ENCODE measurements around the gene NOS1AP. TPM values are rescaled to one million over a fixed set of nuclear protein-coding genes. Genes with fewer than 3 reads are reported as not detected.

Gene NOS1AP
- total RNA-seq, 1 experiment from 2014 or later = 14.7 TPM

GRCh38 chr1:162028726-162029125 is 40.8 kb upstream of the NOS1AP start:
- Mint-ChIP-seq H3K36me3 (no peaks in the 10 kb centered on the region), H3K9me3 (0 out of 2 replicates have a peak, but pooled peaks cover 3% of the 10 kb centered on the region), H3K27me3 (ENCODE audit: low read depth) (peaks cover 52% of the 10 kb centered on the region), H3K4me3 (no peak overlapping the region), H3K4me1 (peaks cover 4% of the 10 kb centered on the region), H3K27ac (no peak overlapping the region)
- ChIA-PET POLR2A (interaction anchor here (0.6 kb wide), 1 partner anchor 662 kb away, joined by 3 read pairs; no protein-coding TSS in a partner anchor), CTCF (interaction anchor here (0.6 kb wide), 1 partner anchor 8 kb away, joined by 3 read pairs; no protein-coding TSS in a partner anchor)
- ATAC-seq = no peak
- DNase-seq (ENCODE audit: low spot score) = no peak
- no peak for TF ChIP-seq KAT7 (CRISPR knock-in tag; IDR thresholded peaks at IDR 0.05; ENCODE audit: borderline replicate concordance)
- TF ChIP-seq MLX (CRISPR knock-in tag; IDR thresholded peaks at IDR 0.05) = no peak
- TF ChIP-seq ZNF425 (CRISPR knock-in tag; conservative IDR thresholded peaks at IDR 0.05) = no peak
- no peak for TF ChIP-seq E2F4 (CRISPR knock-in tag; IDR thresholded peaks at IDR 0.05; ENCODE audit: borderline replicate concordance, low read depth)
- no peak for TF ChIP-seq SMAD4 (CRISPR knock-in tag; IDR thresholded peaks at IDR 0.05)
- no peak for TF ChIP-seq ATF3 (CRISPR knock-in tag; conservative IDR thresholded peaks at IDR 0.05)
- TF ChIP-seq SP1 (CRISPR knock-in tag; conservative IDR thresholded peaks at IDR 0.05) = no peak
- no peak for TF ChIP-seq ATF2 (CRISPR knock-in tag; IDR thresholded peaks at IDR 0.05; ENCODE audit: borderline replicate concordance, low read depth)
- TF ChIP-seq SMAD3 (CRISPR knock-in tag; IDR thresholded peaks at IDR 0.05; ENCODE audit: borderline replicate concordance) = no peak
- no peak for TF ChIP-seq MYBL2 (CRISPR knock-in tag; IDR thresholded peaks at IDR 0.05)
- no peak for TF ChIP-seq NFATC4 (CRISPR knock-in tag; IDR thresholded peaks at IDR 0.05)
- no peak for TF ChIP-seq ZBTB43 (CRISPR knock-in tag; IDR thresholded peaks at IDR 0.05)
- TF ChIP-seq TP53 (CRISPR knock-in tag; IDR thresholded peaks at IDR 0.05) = no peak
- no peak for TF ChIP-seq ETV6 (CRISPR knock-in tag; IDR thresholded peaks at IDR 0.05)
- TF ChIP-seq ZNF671 (CRISPR knock-in tag; IDR thresholded peaks at IDR 0.05) = no peak

- DNase-seq (ENCODE audit: low spot score) = no peak
- no peak overlapping the region for H3K27ac Mint-ChIP-seq
- CTCF ChIA-PET = interaction anchor here (0.6 kb wide), 1 partner anchor 8 kb away, joined by 3 read pairs; no protein-coding TSS in a partner anchor
- POLR2A ChIA-PET = interaction anchor here (0.6 kb wide), 1 partner anchor 662 kb away, joined by 3 read pairs; no protein-coding TSS in a partner anchor
- H3K9me3 Mint-ChIP-seq = 0 out of 2 replicates have a peak, but pooled peaks cover 3% of the 10 kb centered on the region
- peaks cover 48% of the 10 kb centered on the region for H3K27me3 Mint-ChIP-seq (ENCODE audit: low read depth)
- H3K4me1 Mint-ChIP-seq = peaks cover 4% of the 10 kb centered on the region
- TF ChIP-seq PREB (CRISPR knock-in tag; IDR thresholded peaks at IDR 0.05; ENCODE audit: borderline replicate concordance) = no peak
- no peaks in the 10 kb centered on the region for H3K36me3 Mint-ChIP-seq
- H3K4me3 Mint-ChIP-seq = no peak overlapping the region
- ATAC-seq = no peak
Measured at GRCh38 chr1:162029157-162029556, 40.3 kb upstream of the NOS1AP start.

Data from WTC11 (cell line).